SK-N-SH (cell line): ENCODE measurements around the gene CDKAL1. TPM values are rescaled to one million over a fixed set of nuclear protein-coding genes. Genes with fewer than 3 reads are reported as not detected.
A peak's percentile ranks its signal among the peaks of the same experiment; 100 is the strongest.
"Not testable (repeated sequence)": the region's sequence is repeated elsewhere in the genome, so short reads cannot be mapped to it uniquely, and the experiment has no call there.

Source experiments
- CTCF ChIA-PET: fragments of 300-600, 350-600 bp; formaldehyde crosslinking; extraction: SDS; loops from one replicate; lab custom pipeline; 2021; lab: Yijun Ruan, JAX
- POLR2A ChIA-PET: fragments of 350-600 bp; sonication (Branson Sonifier 250); formaldehyde crosslinking; extraction: SDS; loops from one replicate; lab custom pipeline; 2020; ENCODE audit warnings: antibody characterized with exemption, inconsistent platforms; lab: Yijun Ruan, JAX
- DNase-seq: peaks from one replicate; pipeline ENCODE4 v3.0.0; 2012
- H2AFZ ChIP-seq: fragments of 200-600 bp; sonication (generic); 2 replicates; pipeline ENCODE4 v1.8.1; 2016; ENCODE audit warnings: antibody characterized with exemption, mild to moderate bottlenecking, low read depth
- H3F3A ChIP-seq: fragments of 200-600 bp; sonication (generic); replicated peaks from 2 replicates; pipeline ENCODE3; 2016; ENCODE audit warnings: antibody characterized with exemption, mild to moderate bottlenecking; ENCODE audit not compliant: insufficient read depth
- H3K27ac ChIP-seq, 2 experiments: fragments of 200-500 bp in 1 of 2; fragments of 200-600 bp in 1 of 2; sonication (Bioruptor generic) in 1 of 2; sonication (generic), shearing (Covaris generic) in 1 of 2; 2 replicates each; pipeline versions ENCODE4 v1.5.1 to v1.6.1; 2014 to 2016; ENCODE audit warnings: low read depth in 2 of 2, inconsistent platforms in 1 of 2, low read length in 1 of 2, mild to moderate bottlenecking in 1 of 2, mixed read lengths in 1 of 2
- H3K27me3 ChIP-seq: fragments of 200-600 bp; sonication (generic), shearing (Covaris generic); 2 replicates; pipeline ENCODE4 v1.6.1; 2016; ENCODE audit warnings: mixed run types; ENCODE audit not compliant: insufficient read depth
- H3K36me3 ChIP-seq, 2 experiments: fragments of 200-500 bp in 1 of 2; fragments of 200-600 bp in 1 of 2; sonication (Bioruptor generic) in 1 of 2; sonication (generic) in 1 of 2; replicated peaks in 1 of 2; 2 replicates each; pipeline versions ENCODE3 to v1.5.1; 2014 to 2016; ENCODE audit warnings: low read length in 1 of 2, mild to moderate bottlenecking in 1 of 2; ENCODE audit not compliant: insufficient read depth in 2 of 2, control insufficient read depth in 1 of 2
- H3K4me1 ChIP-seq, 2 experiments: fragments of 200-500 bp in 1 of 2; fragments of 200-600 bp in 1 of 2; sonication (Bioruptor generic) in 1 of 2; sonication (generic), shearing (Covaris generic) in 1 of 2; 2 replicates each; pipeline versions ENCODE4 v1.5.1 to v1.6.1; 2014 to 2016; ENCODE audit warnings: low read depth in 1 of 2, low read length in 1 of 2, mixed run types in 1 of 2; ENCODE audit not compliant: insufficient read depth in 2 of 2, control insufficient read depth in 1 of 2
- H3K4me2 ChIP-seq: fragments of 200-600 bp; sonication (generic), shearing (Covaris generic); 2 replicates; pipeline ENCODE4 v1.6.1; 2017; ENCODE audit warnings: mixed run types
- H3K4me3 ChIP-seq, 2 experiments: fragments of 200-500 bp in 1 of 2; fragments of 200-600 bp in 1 of 2; sonication (Bioruptor generic) in 1 of 2; sonication (generic), shearing (Covaris generic) in 1 of 2; 2 replicates each; pipeline versions ENCODE4 v1.5.1 to v1.8.1; 2014 to 2016; ENCODE audit warnings: low read depth in 2 of 2, inconsistent platforms in 1 of 2, low read length in 1 of 2, mild to moderate bottlenecking in 1 of 2, mixed read lengths in 1 of 2, moderate library complexity in 1 of 2
- H3K79me2 ChIP-seq: fragments of 200-600 bp; sonication (generic); 2 replicates; pipeline ENCODE4 v1.8.1; 2017; ENCODE audit warnings: mild to moderate bottlenecking; ENCODE audit not compliant: insufficient read depth
- H3K9ac ChIP-seq: fragments of 200-600 bp; sonication (generic); 2 replicates; pipeline ENCODE4 v1.6.1; 2017; ENCODE audit warnings: mixed run types
- H3K9me2 ChIP-seq: fragments of 200-600 bp; sonication (generic); 2 replicates; pipeline ENCODE4 v1.6.1; 2017; ENCODE audit warnings: mixed run types
- H3K9me3 ChIP-seq: fragments of 200-600 bp; sonication (generic); 2 replicates; pipeline ENCODE4 v1.6.1; 2017; ENCODE audit warnings: mixed run types, mild to moderate bottlenecking, moderate library complexity
- H4K20me1 ChIP-seq: fragments of 200-600 bp; sonication (generic); 2 replicates; pipeline ENCODE4 v1.6.1; 2017; ENCODE audit warnings: mild to moderate bottlenecking, mixed run types; ENCODE audit not compliant: insufficient read depth
- GABPA ChIP-seq: IDR thresholded peaks from 2 replicates; pipeline ENCODE4 v1.4.0; 2012; ENCODE audit warnings: low read depth, mild to moderate bottlenecking
- MXI1 ChIP-seq: IDR thresholded peaks from 2 replicates; pipeline ENCODE4 v1.6.1; 2012; ENCODE audit warnings: mild to moderate bottlenecking, low read depth, low read length, improper control_type of control experiment
- NRF1 ChIP-seq: IDR thresholded peaks from 2 replicates; pipeline ENCODE4 v1.6.1; 2012; ENCODE audit warnings: low read depth, mild to moderate bottlenecking, low read length
- RAD21 ChIP-seq: IDR thresholded peaks from 2 replicates; pipeline ENCODE4 v1.6.1; 2012; ENCODE audit warnings: mild to moderate bottlenecking, low read length
- RFX5 ChIP-seq: IDR thresholded peaks from 2 replicates; pipeline ENCODE4 v1.6.1; 2012; ENCODE audit warnings: mild to moderate bottlenecking, improper control_type of control experiment, low read length
- WGBS: methylation state at CpG from one replicate; pipeline ENCODE4 v1.1.6; 2017; ENCODE audit warnings: low lambda C conversion rate; 5-methylcytosine and 5-hydroxymethylcytosine counted together
- polyA plus RNA-seq, 3 experiments: library from polyadenylated mRNA; depleted of rRNA; stranded (reverse); fragments of >200 nt; gene quantifications; 2 replicates each; pipeline ENCODE4 v1.2.3, GENCODE V29; 2012

Gene CDKAL1
- polyA plus RNA-seq, 1 of the 3 experiments (the other 2 are of a cell fraction): 2.6 TPM

GRCh38 chr6:20589266-20589665 is 55.0 kb downstream of the CDKAL1 start:
- H3K9me3 ChIP-seq: no peaks in the 10 kb centered on the region
- H3F3A ChIP-seq: no peaks in the 10 kb centered on the region
- H2AFZ ChIP-seq: 0 out of 2 replicates have a peak overlapping the region, but pooled peaks have one; percentile 1
- H3K27ac ChIP-seq: peak overlapping the region in 1 of 2 experiments; percentile 30; a peak in 2 of 4 replicates
- ChIA-PET POLR2A (no interaction called here), CTCF (interaction anchor here (0.5 kb wide), 1 partner anchor 24 kb away, joined by 3 read pairs; no protein-coding TSS in a partner anchor)
- WGBS: 78% methylated on average over 5 of the region's 5 CpGs
- H3K27me3 ChIP-seq: no peaks in the 10 kb centered on the region
- DNase-seq: no peak
- H3K36me3 ChIP-seq: no peaks in the 10 kb centered on the region
- peaks cover 8% of the 10 kb centered on the region; the same call in 1 of the 2 replicates for H3K79me2 ChIP-seq
- H3K4me2 ChIP-seq: no peak overlapping the region
- no peaks in the 10 kb centered on the region for H4K20me1 ChIP-seq
- H3K9ac ChIP-seq: no peak overlapping the region
- peaks cover 7 to 9% of the 10 kb centered on the region in 2 experiments; a peak in 3 of 4 replicates for H3K4me1 ChIP-seq
- H3K4me3 ChIP-seq: no peak overlapping the region
- no peaks in the 10 kb centered on the region for H3K9me2 ChIP-seq
- no peak for TF ChIP-seq RAD21
- TF ChIP-seq MXI1: peak; percentile 26; the same call in 1 of the 2 replicates
- TF ChIP-seq GABPA: no peak
- no peak for TF ChIP-seq NRF1
- TF ChIP-seq RFX5: no peak

- 96% methylated on average over 3 of the region's 3 CpGs for WGBS
These were observed 56.2 kb downstream of the CDKAL1 start for GRCh38 chr6:20590476-20590875.

GRCh38 chr6:20594299-20594853 is 60.1 kb downstream of the CDKAL1 start:
- H3K9me3 ChIP-seq, H3F3A ChIP-seq, H3K36me3 ChIP-seq, H3K4me1 ChIP-seq, H3K4me3 ChIP-seq, POLR2A ChIA-PET, DNase-seq, H2AFZ ChIP-seq, H3K9me2 ChIP-seq, H4K20me1 ChIP-seq, H3K27me3 ChIP-seq, H3K27ac ChIP-seq, H3K9ac ChIP-seq, H3K79me2 ChIP-seq, H3K4me2 ChIP-seq: not testable (repeated sequence)
- CTCF ChIA-PET: interaction anchor here (0.6 kb wide), 1 partner anchor 11 kb away, joined by 3 read pairs; no protein-coding TSS in a partner anchor
- 92% methylated on average over 7 of the region's 7 CpGs for WGBS

More at GRCh38 chr6:20590476-20590875, 56.2 kb downstream of the CDKAL1 start:
- H3K79me2 ChIP-seq, DNase-seq, CTCF ChIA-PET, H3K9me2 ChIP-seq, H3K9me3 ChIP-seq, H3K9ac ChIP-seq, H3K4me3 ChIP-seq, H3K27me3 ChIP-seq, POLR2A ChIA-PET, H3K36me3 ChIP-seq, H3K4me1 ChIP-seq, H3F3A ChIP-seq, H3K4me2 ChIP-seq, H2AFZ ChIP-seq, H4K20me1 ChIP-seq, H3K27ac ChIP-seq: not testable (repeated sequence)
